Measurements from ENCODE around the gene CALM1.

Gene CALM1

DNA sequence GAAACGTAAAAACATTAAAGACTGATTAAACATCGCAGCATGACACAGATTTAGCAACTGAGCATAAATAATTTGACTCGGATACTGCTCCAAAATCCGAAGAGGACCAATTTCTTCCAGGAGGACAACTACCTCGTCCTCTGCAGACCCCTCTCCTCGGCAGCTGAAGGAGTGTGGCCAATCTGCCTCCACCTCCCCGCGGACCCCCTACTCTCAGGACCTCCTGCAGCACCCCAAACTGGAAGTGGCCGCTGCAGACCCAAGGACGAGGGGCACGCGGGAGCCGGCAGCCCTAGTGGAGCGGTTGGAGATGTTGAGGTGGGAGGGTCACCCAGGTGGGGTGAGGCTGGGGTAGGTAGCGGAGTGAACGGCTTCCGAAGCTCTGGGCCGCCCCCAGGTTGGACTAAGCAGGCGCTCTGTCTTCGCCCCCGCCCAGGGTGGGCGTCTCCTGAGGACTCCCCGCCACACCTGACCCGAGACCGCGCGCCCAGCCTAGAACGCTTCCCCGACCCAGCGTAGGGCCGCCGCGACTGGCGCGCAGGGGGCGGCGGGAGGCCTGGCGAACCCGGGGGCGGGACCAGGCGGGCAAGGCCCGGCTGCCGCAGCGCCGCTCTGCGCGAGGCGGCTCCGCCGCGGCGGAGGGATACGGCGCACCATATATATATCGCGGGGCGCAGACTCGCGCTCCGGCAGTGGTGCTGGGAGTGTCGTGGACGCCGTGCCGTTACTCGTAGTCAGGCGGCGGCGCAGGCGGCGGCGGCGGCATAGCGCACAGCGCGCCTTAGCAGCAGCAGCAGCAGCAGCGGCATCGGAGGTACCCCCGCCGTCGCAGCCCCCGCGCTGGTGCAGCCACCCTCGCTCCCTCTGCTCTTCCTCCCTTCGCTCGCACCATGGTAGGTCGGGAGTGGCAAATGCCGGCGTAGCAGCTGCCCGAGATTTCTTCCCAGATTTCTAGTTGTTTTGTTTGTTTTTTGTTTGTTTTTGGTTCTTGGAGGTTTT lies at the start of gene CALM1:
TSS of gene CALM1 (plus strand) at position 689 of the 999 bp plus-strand sequence. CDS start at position 891, 202 bp downstream.
- TF ChIP-seq ISL1 (CRISPR knock-in tag; IDR thresholded peaks at IDR 0.05) (no peak), TCF4 (CRISPR knock-in tag; IDR thresholded peaks at IDR 0.05; ENCODE audit: borderline replicate concordance) (no peak), ZFP3 (CRISPR knock-in tag; IDR thresholded peaks at IDR 0.05) (peak; percentile 83), BACH2 (CRISPR knock-in tag; IDR thresholded peaks at IDR 0.05; ENCODE audit: borderline replicate concordance) (no peak), ZNF8 (CRISPR knock-in tag; IDR thresholded peaks at IDR 0.05) (no peak), ZNF70 (CRISPR knock-in tag; IDR thresholded peaks at IDR 0.05) (peak; percentile 8; the same call in 1 of the 2 replicates), GLIS3 (CRISPR knock-in tag; IDR thresholded peaks at IDR 0.05) (peak; percentile 77; the same call in 1 of the 2 replicates), SNAI2 (CRISPR knock-in tag; IDR thresholded peaks at IDR 0.05) (no peak; the same call in 1 of the 2 replicates), ZNF565 (CRISPR knock-in tag; conservative IDR thresholded peaks at IDR 0.05; ENCODE audit: low read depth) (0 out of 2 replicates have a peak, but pooled peaks have one; percentile 42), TOX (CRISPR knock-in tag; IDR thresholded peaks at IDR 0.05; ENCODE audit: borderline replicate concordance) (no peak), OSR1 (CRISPR knock-in tag; IDR thresholded peaks at IDR 0.05) (no peak), ESRRG (CRISPR knock-in tag; IDR thresholded peaks at IDR 0.05) (peak; percentile 62; the same call in 1 of the 2 replicates), RARB (CRISPR knock-in tag; IDR thresholded peaks at IDR 0.05) (no peak), PPARA (CRISPR knock-in tag; IDR thresholded peaks at IDR 0.05; ENCODE audit: borderline replicate concordance) (no peak), ZC3H10 (CRISPR knock-in tag; IDR thresholded peaks at IDR 0.05) (peak; percentile 72), ZFP30 (CRISPR knock-in tag; IDR thresholded peaks at IDR 0.05) (no peak), CSDC2 (CRISPR knock-in tag; IDR thresholded peaks at IDR 0.05) (peak; percentile 86; the same call in 1 of the 2 replicates), ARNTL (CRISPR knock-in tag; IDR thresholded peaks at IDR 0.05; ENCODE audit: borderline replicate concordance, low read depth) (no peak)
- TF ChIP-seq, protein P1, sequence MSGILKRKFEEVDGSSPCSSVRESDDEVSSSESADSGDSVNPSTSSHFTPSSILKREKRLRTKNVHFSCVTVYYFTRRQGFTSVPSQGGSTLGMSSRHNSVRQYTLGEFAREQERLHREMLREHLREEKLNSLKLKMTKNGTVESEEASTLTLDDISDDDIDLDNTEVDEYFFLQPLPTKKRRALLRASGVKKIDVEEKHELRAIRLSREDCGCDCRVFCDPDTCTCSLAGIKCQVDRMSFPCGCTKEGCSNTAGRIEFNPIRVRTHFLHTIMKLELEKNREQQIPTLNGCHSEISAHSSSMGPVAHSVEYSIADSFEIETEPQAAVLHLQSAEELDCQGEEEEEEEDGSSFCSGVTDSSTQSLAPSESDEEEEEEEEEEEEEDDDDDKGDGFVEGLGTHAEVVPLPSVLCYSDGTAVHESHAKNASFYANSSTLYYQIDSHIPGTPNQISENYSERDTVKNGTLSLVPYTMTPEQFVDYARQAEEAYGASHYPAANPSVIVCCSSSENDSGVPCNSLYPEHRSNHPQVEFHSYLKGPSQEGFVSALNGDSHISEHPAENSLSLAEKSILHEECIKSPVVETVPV (CRISPR knock-in tag; IDR thresholded peaks at IDR 0.05) = no peak
- TF ChIP-seq, protein P2, sequence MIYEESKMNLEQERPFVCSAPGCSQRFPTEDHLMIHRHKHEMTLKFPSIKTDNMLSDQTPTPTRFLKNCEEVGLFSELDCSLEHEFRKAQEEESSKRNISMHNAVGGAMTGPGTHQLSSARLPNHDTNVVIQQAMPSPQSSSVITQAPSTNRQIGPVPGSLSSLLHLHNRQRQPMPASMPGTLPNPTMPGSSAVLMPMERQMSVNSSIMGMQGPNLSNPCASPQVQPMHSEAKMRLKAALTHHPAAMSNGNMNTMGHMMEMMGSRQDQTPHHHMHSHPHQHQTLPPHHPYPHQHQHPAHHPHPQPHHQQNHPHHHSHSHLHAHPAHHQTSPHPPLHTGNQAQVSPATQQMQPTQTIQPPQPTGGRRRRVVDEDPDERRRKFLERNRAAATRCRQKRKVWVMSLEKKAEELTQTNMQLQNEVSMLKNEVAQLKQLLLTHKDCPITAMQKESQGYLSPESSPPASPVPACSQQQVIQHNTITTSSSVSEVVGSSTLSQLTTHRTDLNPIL (CRISPR knock-in tag; IDR thresholded peaks at IDR 0.05; ENCODE audit: low read depth) = no peak
- TF ChIP-seq, protein P3, sequence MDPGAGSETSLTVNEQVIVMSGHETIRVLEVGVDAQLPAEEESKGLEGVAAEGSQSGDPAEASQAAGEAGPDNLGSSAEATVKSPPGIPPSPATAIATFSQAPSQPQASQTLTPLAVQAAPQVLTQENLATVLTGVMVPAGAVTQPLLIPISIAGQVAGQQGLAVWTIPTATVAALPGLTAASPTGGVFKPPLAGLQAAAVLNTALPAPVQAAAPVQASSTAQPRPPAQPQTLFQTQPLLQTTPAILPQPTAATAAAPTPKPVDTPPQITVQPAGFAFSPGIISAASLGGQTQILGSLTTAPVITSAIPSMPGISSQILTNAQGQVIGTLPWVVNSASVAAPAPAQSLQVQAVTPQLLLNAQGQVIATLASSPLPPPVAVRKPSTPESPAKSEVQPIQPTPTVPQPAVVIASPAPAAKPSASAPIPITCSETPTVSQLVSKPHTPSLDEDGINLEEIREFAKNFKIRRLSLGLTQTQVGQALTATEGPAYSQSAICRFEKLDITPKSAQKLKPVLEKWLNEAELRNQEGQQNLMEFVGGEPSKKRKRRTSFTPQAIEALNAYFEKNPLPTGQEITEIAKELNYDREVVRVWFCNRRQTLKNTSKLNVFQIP (CRISPR knock-in tag; IDR thresholded peaks at IDR 0.05; ENCODE audit: borderline replicate concordance, low read depth) = no peak
- TF ChIP-seq, protein P4, sequence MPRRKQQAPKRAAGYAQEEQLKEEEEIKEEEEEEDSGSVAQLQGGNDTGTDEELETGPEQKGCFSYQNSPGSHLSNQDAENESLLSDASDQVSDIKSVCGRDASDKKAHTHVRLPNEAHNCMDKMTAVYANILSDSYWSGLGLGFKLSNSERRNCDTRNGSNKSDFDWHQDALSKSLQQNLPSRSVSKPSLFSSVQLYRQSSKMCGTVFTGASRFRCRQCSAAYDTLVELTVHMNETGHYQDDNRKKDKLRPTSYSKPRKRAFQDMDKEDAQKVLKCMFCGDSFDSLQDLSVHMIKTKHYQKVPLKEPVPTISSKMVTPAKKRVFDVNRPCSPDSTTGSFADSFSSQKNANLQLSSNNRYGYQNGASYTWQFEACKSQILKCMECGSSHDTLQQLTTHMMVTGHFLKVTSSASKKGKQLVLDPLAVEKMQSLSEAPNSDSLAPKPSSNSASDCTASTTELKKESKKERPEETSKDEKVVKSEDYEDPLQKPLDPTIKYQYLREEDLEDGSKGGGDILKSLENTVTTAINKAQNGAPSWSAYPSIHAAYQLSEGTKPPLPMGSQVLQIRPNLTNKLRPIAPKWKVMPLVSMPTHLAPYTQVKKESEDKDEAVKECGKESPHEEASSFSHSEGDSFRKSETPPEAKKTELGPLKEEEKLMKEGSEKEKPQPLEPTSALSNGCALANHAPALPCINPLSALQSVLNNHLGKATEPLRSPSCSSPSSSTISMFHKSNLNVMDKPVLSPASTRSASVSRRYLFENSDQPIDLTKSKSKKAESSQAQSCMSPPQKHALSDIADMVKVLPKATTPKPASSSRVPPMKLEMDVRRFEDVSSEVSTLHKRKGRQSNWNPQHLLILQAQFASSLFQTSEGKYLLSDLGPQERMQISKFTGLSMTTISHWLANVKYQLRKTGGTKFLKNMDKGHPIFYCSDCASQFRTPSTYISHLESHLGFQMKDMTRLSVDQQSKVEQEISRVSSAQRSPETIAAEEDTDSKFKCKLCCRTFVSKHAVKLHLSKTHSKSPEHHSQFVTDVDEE (CRISPR knock-in tag; IDR thresholded peaks at IDR 0.05) = peak; percentile 78; the same call in 1 of the 2 replicates
- TF ChIP-seq, protein P5, sequence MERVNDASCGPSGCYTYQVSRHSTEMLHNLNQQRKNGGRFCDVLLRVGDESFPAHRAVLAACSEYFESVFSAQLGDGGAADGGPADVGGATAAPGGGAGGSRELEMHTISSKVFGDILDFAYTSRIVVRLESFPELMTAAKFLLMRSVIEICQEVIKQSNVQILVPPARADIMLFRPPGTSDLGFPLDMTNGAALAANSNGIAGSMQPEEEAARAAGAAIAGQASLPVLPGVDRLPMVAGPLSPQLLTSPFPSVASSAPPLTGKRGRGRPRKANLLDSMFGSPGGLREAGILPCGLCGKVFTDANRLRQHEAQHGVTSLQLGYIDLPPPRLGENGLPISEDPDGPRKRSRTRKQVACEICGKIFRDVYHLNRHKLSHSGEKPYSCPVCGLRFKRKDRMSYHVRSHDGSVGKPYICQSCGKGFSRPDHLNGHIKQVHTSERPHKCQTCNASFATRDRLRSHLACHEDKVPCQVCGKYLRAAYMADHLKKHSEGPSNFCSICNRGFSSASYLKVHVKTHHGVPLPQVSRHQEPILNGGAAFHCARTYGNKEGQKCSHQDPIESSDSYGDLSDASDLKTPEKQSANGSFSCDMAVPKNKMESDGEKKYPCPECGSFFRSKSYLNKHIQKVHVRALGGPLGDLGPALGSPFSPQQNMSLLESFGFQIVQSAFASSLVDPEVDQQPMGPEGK (CRISPR knock-in tag; IDR thresholded peaks at IDR 0.05; ENCODE audit: borderline replicate concordance) = peak; percentile 63; the same call in 1 of the 2 replicates

More for the DNA sequence above, at the start of gene CALM1:
- ATAC-seq = peak; percentile 76
